Measurements from ENCODE around the gene SARDH. TPM values are rescaled to one million over a fixed set of nuclear protein-coding genes. Genes with fewer than 3 reads are reported as not detected.
A peak's percentile ranks its signal among the peaks of the same experiment; 100 is the strongest.
"Not testable (repeated sequence)": the region's sequence is repeated elsewhere in the genome, so short reads cannot be mapped to it uniquely, and the experiment has no call there.

SARDH gene
- total RNA-seq, 4 donors from 2014 or later: 0.39 to 2.9 (median 0.59) TPM

GRCh38 chr9:133679466-133680061 lies 58.6 kb downstream of the SARDH start:
- H3K9me3 ChIP-seq: no peaks in the 10 kb centered on the region
- peak overlapping the region in 1 of 4 donors; percentile 13 for H3K4me3 ChIP-seq
- no peak for DNase-seq
- H3K36me3 ChIP-seq: no peaks in the 10 kb centered on the region
- H3K4me1 ChIP-seq: peaks cover 4 to 6% of the 10 kb centered on the region in 2 donors
- ATAC-seq: no peak
- in situ Hi-C loops (cut with MboI; ENCODE audit: low sequenced_read_pairs in 4 of 4): no loop called here
- intact Hi-C loops (cut with DNase I; ENCODE audit: low total_unique reads): no loop called here
- no peaks in the 10 kb centered on the region for H3K27me3 ChIP-seq
- TF ChIP-seq, protein P1, sequence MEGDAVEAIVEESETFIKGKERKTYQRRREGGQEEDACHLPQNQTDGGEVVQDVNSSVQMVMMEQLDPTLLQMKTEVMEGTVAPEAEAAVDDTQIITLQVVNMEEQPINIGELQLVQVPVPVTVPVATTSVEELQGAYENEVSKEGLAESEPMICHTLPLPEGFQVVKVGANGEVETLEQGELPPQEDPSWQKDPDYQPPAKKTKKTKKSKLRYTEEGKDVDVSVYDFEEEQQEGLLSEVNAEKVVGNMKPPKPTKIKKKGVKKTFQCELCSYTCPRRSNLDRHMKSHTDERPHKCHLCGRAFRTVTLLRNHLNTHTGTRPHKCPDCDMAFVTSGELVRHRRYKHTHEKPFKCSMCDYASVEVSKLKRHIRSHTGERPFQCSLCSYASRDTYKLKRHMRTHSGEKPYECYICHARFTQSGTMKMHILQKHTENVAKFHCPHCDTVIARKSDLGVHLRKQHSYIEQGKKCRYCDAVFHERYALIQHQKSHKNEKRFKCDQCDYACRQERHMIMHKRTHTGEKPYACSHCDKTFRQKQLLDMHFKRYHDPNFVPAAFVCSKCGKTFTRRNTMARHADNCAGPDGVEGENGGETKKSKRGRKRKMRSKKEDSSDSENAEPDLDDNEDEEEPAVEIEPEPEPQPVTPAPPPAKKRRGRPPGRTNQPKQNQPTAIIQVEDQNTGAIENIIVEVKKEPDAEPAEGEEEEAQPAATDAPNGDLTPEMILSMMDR (IDR thresholded peaks at IDR 0.05 in 4 of 5, conservative IDR thresholded peaks at IDR 0.05 in 1 of 5): no peak
- no peak for TF ChIP-seq POLR2A (IDR thresholded peaks at IDR 0.05)
- peak overlapping the region in 1 of 4 donors; percentile 27 for H3K27ac ChIP-seq

- DNase-seq (no peak), ATAC-seq (no peak)
- Histone ChIP-seq H3K4me3 (peak overlapping the region in 1 of 4 donors; percentile 13), H3K9me3 (no peaks in the 10 kb centered on the region), H3K36me3 (no peaks in the 10 kb centered on the region), H3K27ac (peak overlapping the region in 1 of 4 donors; percentile 27), H3K4me1 (peaks cover 4 to 6% of the 10 kb centered on the region in 2 donors), H3K27me3 (no peaks in the 10 kb centered on the region)
- intact Hi-C loops (cut with DNase I; ENCODE audit: low total_unique reads): no loop called here
- TF ChIP-seq, protein P1 (IDR thresholded peaks at IDR 0.05 in 4 of 5, conservative IDR thresholded peaks at IDR 0.05 in 1 of 5): no peak
- TF ChIP-seq POLR2A (IDR thresholded peaks at IDR 0.05): no peak
- in situ Hi-C loops (cut with MboI; ENCODE audit: low sequenced_read_pairs in 4 of 4): no loop called here
Measured at GRCh38 chr9:133679056-133679455, 59.1 kb downstream of the SARDH start.

DNA sequence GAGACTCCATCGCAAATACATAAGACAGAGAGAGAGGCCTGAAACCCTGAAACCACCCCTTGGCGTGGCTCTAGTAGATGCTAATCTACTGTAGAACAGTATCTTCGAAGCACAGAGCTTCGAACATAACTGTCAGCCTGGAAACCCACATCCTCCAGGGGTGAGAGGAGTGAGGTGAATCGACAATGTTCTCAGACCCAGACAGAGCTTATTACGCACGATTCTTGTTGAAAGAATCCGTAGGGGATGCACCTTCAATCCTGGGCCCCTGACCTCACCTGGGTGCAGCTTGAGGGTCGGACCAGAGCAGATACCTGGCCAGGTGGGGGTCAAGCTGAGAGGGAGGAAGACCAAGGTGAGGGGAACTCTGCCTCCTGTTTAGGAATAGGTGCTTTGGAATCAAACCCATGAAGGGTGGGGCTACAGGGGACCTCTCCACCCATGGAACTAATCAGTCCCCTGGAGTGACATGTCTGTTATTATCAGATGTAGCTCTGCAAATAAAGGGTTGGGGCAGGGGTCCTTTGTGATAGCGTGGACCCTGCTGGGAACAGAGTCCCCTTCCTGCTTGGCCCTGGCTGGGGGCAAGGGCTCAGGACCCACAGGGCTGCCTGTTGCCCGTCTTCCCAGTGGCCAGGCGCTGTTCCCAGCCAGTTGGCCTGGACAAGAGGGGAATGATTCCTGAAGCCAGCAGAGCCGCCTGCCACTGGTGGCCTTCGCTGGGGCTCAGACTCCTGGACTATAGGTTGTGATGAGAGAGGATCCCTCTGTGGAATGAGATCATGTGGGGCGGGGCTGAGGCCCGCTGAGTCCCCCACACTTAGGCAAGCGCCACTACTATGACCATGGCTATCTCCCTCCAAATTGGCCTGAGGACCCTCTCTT lies 60.8 kb downstream of the SARDH start:
- Histone ChIP-seq H3K36me3 (no peaks in the 10 kb centered on the region), H3K4me3 (no peak overlapping the region), H3K27me3 (no peaks in the 10 kb centered on the region), H3K27ac (no peak overlapping the region), H3K9me3 (no peaks in the 10 kb centered on the region), H3K4me1 (peaks cover 4 to 6% of the 10 kb centered on the region in 2 donors)
- ATAC-seq (no peak), DNase-seq (no peak)
- in situ Hi-C loops (cut with MboI; ENCODE audit: low sequenced_read_pairs in 4 of 4) (no loop called here), intact Hi-C loops (cut with DNase I; ENCODE audit: low total_unique reads) (no loop called here)
- no peak for TF ChIP-seq POLR2A (IDR thresholded peaks at IDR 0.05)
- TF ChIP-seq, protein P1 (IDR thresholded peaks at IDR 0.05 in 4 of 5, conservative IDR thresholded peaks at IDR 0.05 in 1 of 5): no peak

DNA sequence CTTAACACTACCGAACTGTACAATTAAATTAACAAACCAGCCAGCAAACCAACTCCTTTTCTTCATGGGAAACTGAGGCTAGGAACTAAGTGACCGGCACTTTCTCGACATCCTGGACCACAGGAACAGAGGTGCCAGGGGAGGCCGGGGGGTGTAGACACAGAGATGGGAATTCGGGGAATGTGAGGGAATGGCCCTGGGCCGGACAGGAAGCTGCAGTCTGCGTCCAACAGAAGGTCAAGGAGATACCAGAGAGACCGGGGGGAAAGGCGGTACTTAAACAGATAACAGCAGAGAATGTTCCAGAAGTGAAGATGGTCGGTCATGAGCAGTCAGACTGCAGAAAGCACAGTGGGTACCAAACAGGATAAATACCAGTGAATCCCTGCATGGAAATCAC lies 61.7 kb downstream of the SARDH start:
- H3K9me3 ChIP-seq: no peaks in the 10 kb centered on the region
- DNase-seq (no peak), ATAC-seq (no peak)
- TF ChIP-seq, protein P1 (IDR thresholded peaks at IDR 0.05 in 4 of 5, conservative IDR thresholded peaks at IDR 0.05 in 1 of 5): no peak
- TF ChIP-seq POLR2A (IDR thresholded peaks at IDR 0.05): no peak
- intact Hi-C loops (cut with DNase I; ENCODE audit: low total_unique reads): no loop called here
- no peak overlapping the region for H3K4me3 ChIP-seq
- peaks cover 4 to 6% of the 10 kb centered on the region in 2 donors for H3K4me1 ChIP-seq
- in situ Hi-C loops (cut with MboI; ENCODE audit: low sequenced_read_pairs in 4 of 4): no loop called here
- H3K36me3 ChIP-seq: no peaks in the 10 kb centered on the region
- no peak overlapping the region for H3K27ac ChIP-seq
- no peaks in the 10 kb centered on the region for H3K27me3 ChIP-seq

DNA sequence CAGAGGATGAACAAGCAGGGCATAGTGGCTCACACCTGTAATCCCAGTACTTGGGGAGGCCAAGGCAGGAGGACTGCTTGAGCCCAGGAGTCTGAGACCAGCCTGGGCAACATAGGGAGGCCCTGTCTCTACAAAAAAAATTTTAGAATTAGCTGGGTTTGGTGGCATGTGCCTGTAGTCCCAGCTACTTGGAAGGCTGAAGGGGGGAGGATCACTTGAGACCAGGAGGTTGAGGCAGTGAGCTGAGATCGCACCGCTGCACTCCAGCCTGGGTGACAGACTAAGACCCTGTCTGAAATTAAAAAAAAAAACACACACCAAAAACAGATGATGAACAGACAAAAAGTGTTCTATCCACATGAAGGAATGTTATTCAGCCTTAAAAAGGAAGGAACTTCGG lies 62.4 kb downstream of the SARDH start:
- H3K36me3 ChIP-seq; H3K9me3 ChIP-seq; H3K4me1 ChIP-seq; DNase-seq; ATAC-seq; in situ Hi-C loops (cut with MboI; ENCODE audit: low sequenced_read_pairs in 4 of 4); H3K27ac ChIP-seq; intact Hi-C loops (cut with DNase I; ENCODE audit: low total_unique reads); H3K4me3 ChIP-seq; H3K27me3 ChIP-seq: not testable (repeated sequence)
